Fibroblast of lung (primary cell): Measurements from ENCODE around the gene SLC5A6. TPM values are rescaled to one million over a fixed set of nuclear protein-coding genes. Genes with fewer than 3 reads are reported as not detected.

Experiments
- DNase-seq, 2 donors: peaks; one replicate each; pipeline versions ENCODE4 v3.0.0 to v3.0.0-alpha.2; 2010; ENCODE audit warnings: low read depth in 2 of 2
- H2AFZ ChIP-seq: 2 replicates; pipeline ENCODE4 v1.5.1; 2012; ENCODE audit warnings: low read length, control low read depth, inconsistent platforms
- H3K27ac ChIP-seq: 2 replicates; pipeline ENCODE4 v1.5.1; 2011; ENCODE audit warnings: low read length, control low read depth; ENCODE audit not compliant: insufficient read depth
- H3K27me3 ChIP-seq: 2 replicates; pipeline ENCODE4 v1.5.1; 2011; ENCODE audit warnings: mild to moderate bottlenecking, low read length; ENCODE audit not compliant: control insufficient read depth, insufficient read depth
- H3K36me3 ChIP-seq: 2 replicates; pipeline ENCODE4 v1.5.1; 2011; ENCODE audit warnings: low read length; ENCODE audit not compliant: control insufficient read depth, insufficient read depth
- H3K4me1 ChIP-seq: 2 replicates; pipeline ENCODE4 v1.5.1; 2011; ENCODE audit warnings: low read length; ENCODE audit not compliant: control insufficient read depth, insufficient read depth; ENCODE audit errors: extremely low read depth
- H3K4me2 ChIP-seq: 2 replicates; pipeline ENCODE4 v1.5.1; 2011; ENCODE audit warnings: low read length, control low read depth; ENCODE audit not compliant: insufficient read depth; ENCODE audit errors: extremely low read depth
- H3K4me3 ChIP-seq, 4 experiments: fragments of 200-600 bp in 1 of 4; sonication (generic) in 1 of 4; replicated peaks in 1 of 4; 2 replicates each; pipeline ENCODE4 v1.5.1; 2011 to 2016; ENCODE audit warnings: low read length in 4 of 4, low read depth in 3 of 4, mild to moderate bottlenecking in 3 of 4, control low read depth in 2 of 4, inconsistent platforms in 1 of 4, mixed read lengths in 1 of 4; ENCODE audit not compliant: insufficient read depth in 1 of 4; ENCODE audit errors: control extremely low read depth in 1 of 4
- H3K79me2 ChIP-seq: 2 replicates; pipeline ENCODE4 v1.5.1; 2012; ENCODE audit warnings: mild to moderate bottlenecking, low read length, inconsistent platforms; ENCODE audit not compliant: control insufficient read depth, insufficient read depth
- H3K9ac ChIP-seq: 2 replicates; pipeline ENCODE4 v1.5.1; 2011; ENCODE audit warnings: mild to moderate bottlenecking, low read length, control low read depth; ENCODE audit not compliant: insufficient read depth
- H3K9me3 ChIP-seq: 2 replicates; pipeline ENCODE4 v1.5.1; 2012; ENCODE audit warnings: low read depth, low read length; ENCODE audit not compliant: control insufficient read depth, insufficient read depth
- H4K20me1 ChIP-seq: 2 replicates; pipeline ENCODE4 v1.5.1; 2011; ENCODE audit warnings: low read length; ENCODE audit not compliant: control insufficient read depth, insufficient read depth; ENCODE audit errors: extremely low read depth
- CTCF ChIP-seq, 2 donors: IDR thresholded peaks in 1 of 2; conservative IDR thresholded peaks in 1 of 2; 1 replicate in 1 of 2; 2 replicates in 1 of 2; pipeline ENCODE4 v1.5.1; 2011 to 2012; ENCODE audit warnings: low read length in 2 of 2, control low read depth in 1 of 2, inconsistent platforms in 1 of 2, low read depth in 1 of 2, mild to moderate bottlenecking in 1 of 2
- EZH2 ChIP-seq: IDR thresholded peaks from 2 replicates; pipeline ENCODE4 v1.5.1; 2012; ENCODE audit warnings: low read length, control low read depth, mild to moderate bottlenecking; ENCODE audit errors: missing control alignments
- polyA plus RNA-seq, 2 donors: library from polyadenylated mRNA; depleted of rRNA in 1 of 2; stranded (reverse) in 1 of 2; unstranded in 1 of 2; fragments of >200 nt; gene quantifications; 2 replicates each; pipeline ENCODE4 v1.2.1, GENCODE V29; 2011 to 2012; ENCODE audit warnings: missing spikeins in 1 of 2
- total RNA-seq: library from RNA; depleted of rRNA; stranded (reverse); fragments of >200 nt; gene quantifications from 2 replicates; pipeline ENCODE4 v1.2.1, GENCODE V29; 2014

SLC5A6 gene
- total and polyA plus RNA-seq, 2 donors (not counting 1 experiment from before 2014, with no cell fraction given): 11.5 to 13.9 TPM

DNA sequence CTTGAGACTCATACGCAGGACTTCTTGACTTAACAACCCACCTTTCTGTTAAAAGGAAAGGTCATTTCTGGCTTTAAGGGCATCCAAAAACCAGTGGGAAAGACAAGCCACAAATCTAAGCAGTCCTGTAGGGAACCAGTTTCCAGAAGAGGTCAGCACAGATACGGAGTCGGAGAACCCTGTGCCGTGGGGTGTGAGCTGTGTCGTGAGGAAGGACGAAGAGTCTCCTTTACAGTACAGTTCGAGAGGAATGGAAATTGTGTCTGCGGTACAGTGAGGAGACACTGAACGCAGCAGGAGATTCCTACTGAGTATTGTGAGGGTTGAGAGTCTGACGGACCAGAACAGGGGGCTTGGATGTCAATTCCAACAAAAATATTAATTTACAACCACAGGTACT lies 33.0 kb upstream of the SLC5A6 start:
- H3K9ac ChIP-seq: no peak overlapping the region
- H2AFZ ChIP-seq: no peak overlapping the region
- H3K4me2 ChIP-seq: no peak overlapping the region
- H3K79me2 ChIP-seq: no peaks in the 10 kb centered on the region
- H4K20me1 ChIP-seq: no peaks in the 10 kb centered on the region
- DNase-seq: no peak
- H3K9me3 ChIP-seq: no peaks in the 10 kb centered on the region
- H3K36me3 ChIP-seq: peaks cover 24% of the 10 kb centered on the region
- no peak overlapping the region for H3K27ac ChIP-seq
- H3K4me3 ChIP-seq: no peak overlapping the region
- TF ChIP-seq CTCF (conservative IDR thresholded peaks at IDR 0.05 in 1 of 2, IDR thresholded peaks at IDR 0.05 in 1 of 2; ENCODE audit: low read depth in 1 of 2, low read length in 2 of 2) (no peak), EZH2 (no peak)
- no peaks in the 10 kb centered on the region for H3K4me1 ChIP-seq
- H3K27me3 ChIP-seq: no peaks in the 10 kb centered on the region

GRCh38 chr2:27243391-27244130 lies 31.5 kb upstream of the SLC5A6 start:
- TF ChIP-seq CTCF (conservative IDR thresholded peaks at IDR 0.05 in 1 of 2, IDR thresholded peaks at IDR 0.05 in 1 of 2; ENCODE audit: low read depth in 1 of 2, low read length in 2 of 2): no peak
- TF ChIP-seq EZH2: no peak
- Histone ChIP-seq H3K9ac (no peak overlapping the region), H3K4me1 (no peaks in the 10 kb centered on the region), H3K4me2 (no peak overlapping the region), H3K9me3 (no peaks in the 10 kb centered on the region), H3K79me2 (no peaks in the 10 kb centered on the region), H3K27ac (no peak overlapping the region), H2AFZ (no peak overlapping the region), H3K4me3 (no peak overlapping the region), H3K36me3 (peaks cover 33% of the 10 kb centered on the region), H4K20me1 (no peaks in the 10 kb centered on the region), H3K27me3 (no peaks in the 10 kb centered on the region)
- DNase-seq: no peak

DNA sequence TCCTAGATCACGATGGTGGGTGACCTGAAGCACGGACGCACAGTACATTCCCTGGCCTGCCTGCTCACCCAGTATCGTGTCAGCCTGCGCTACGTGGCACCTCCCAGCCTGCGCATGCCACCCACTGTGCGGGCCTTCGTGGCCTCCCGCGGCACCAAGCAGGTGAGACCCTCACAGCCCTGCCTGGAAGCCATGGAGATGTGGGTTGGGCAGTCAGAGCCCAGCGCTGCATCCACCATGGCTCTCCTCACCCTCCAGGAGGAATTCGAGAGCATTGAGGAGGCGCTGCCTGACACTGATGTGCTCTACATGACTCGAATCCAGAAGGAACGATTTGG lies 30.5 kb upstream of the SLC5A6 start:
- H3K27me3 ChIP-seq: no peaks in the 10 kb centered on the region
- peaks cover 41% of the 10 kb centered on the region for H3K36me3 ChIP-seq
- no peaks in the 10 kb centered on the region for H4K20me1 ChIP-seq
- no peak overlapping the region for H3K4me3 ChIP-seq
- H3K9ac ChIP-seq: no peak overlapping the region
- no peak overlapping the region for H3K27ac ChIP-seq
- TF ChIP-seq CTCF (conservative IDR thresholded peaks at IDR 0.05 in 1 of 2, IDR thresholded peaks at IDR 0.05 in 1 of 2; ENCODE audit: low read depth in 1 of 2, low read length in 2 of 2): no peak
- no peak for TF ChIP-seq EZH2
- H3K4me1 ChIP-seq: no peaks in the 10 kb centered on the region
- no peaks in the 10 kb centered on the region for H3K9me3 ChIP-seq
- no peaks in the 10 kb centered on the region for H3K79me2 ChIP-seq
- no peak overlapping the region for H3K4me2 ChIP-seq
- DNase-seq: no peak
- no peak overlapping the region for H2AFZ ChIP-seq
